GM19452 (cell line): ENCODE measurements around the gene ZNF423.

Source experiments
- ATAC-seq: cut with Tn5 transposase; IDR thresholded peaks from one replicate; pipeline ENCODE4 v1.9.1; 2021; ENCODE audit not compliant: unreplicated experiment

The ZNF423 gene

DNA sequence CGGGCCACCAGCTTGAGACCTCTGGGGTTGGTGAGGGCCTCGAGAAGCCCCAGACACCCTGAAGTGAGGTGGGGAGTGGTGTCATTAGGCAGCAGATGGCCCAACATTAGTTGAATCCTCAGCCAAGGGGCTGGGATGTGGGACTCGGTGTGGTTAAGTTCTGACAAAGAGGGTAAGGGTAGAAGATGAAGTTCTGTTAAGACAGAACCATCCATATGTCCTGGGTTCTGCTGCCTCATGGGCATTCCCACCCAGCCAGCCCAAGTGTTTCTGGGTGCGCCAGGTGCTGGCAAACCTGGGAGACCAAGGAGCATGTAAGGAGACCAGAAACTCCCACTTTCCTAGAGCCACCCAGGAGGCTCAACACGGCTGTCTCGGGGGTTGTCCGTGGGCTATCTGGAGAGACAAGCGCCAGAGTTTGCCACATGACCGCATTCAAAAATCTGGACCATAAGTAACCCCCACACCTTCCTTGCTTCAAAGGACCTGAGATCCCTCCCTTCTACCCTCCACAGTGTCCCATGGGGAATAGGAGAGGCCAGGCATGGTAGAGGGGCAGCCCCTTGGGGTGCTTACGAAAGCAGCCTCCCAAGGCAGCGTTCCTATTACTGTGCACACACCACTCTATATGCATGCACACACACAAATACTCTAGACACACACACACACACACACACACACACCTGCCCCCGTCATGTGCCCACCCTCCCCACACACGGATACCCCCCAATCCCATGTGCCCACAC lies 353.6 kb downstream of the ZNF423 start:
- ATAC-seq, result no peak

GRCh38 chr16:49499869-49500610 lies 355.9 kb downstream of the ZNF423 start:
- ATAC-seq, result no peak

GRCh38 chr16:49499414-49499785 lies 356.5 kb downstream of the ZNF423 start:
- ATAC-seq, result no peak

GRCh38 chr16:49498666-49499413 lies 357.1 kb downstream of the ZNF423 start:
- ATAC-seq, result no peak

DNA sequence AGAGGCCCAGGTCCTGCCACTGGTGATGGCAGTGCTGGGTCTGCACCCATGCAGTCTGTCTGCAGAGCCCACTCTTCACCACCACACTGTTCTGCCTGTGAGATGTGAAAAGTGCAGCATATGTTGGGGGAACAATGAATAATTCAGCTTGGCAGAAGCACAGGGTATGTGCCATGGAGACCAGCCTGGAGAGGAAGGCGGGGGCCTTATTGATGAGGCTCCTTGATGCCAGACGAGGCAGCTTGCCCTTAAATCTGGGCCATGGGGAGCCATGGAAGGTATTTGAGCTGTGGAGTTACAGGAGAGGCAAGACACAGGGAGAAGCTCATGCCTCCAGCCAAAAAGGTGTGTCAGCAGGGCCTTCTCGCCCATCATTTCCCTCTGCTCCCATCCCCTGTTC lies 357.6 kb downstream of the ZNF423 start:
- no peak for ATAC-seq

DNA sequence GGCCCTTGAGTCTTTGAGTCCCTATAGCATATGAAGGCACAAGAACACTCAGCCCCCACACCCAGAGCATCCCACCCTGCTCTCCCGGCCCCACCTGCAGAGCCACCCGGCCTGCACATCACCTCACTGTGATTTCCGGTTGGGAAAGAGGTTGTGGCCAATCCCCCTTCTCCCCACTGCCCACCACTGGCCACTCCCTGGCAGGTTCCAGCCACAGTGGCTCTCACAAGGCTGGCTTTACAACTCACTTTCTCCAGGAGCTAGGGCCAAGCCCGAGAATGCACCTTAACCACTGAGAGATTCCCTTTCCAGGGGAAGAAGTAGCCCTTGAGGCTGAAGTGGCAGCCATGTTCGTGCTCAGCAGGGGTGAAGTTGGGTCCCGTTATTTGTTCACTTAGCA lies 358.4 kb downstream of the ZNF423 start:
- no peak for ATAC-seq

GRCh38 chr16:49496656-49497055 lies 359.3 kb downstream of the ZNF423 start:
- ATAC-seq, result no peak

DNA sequence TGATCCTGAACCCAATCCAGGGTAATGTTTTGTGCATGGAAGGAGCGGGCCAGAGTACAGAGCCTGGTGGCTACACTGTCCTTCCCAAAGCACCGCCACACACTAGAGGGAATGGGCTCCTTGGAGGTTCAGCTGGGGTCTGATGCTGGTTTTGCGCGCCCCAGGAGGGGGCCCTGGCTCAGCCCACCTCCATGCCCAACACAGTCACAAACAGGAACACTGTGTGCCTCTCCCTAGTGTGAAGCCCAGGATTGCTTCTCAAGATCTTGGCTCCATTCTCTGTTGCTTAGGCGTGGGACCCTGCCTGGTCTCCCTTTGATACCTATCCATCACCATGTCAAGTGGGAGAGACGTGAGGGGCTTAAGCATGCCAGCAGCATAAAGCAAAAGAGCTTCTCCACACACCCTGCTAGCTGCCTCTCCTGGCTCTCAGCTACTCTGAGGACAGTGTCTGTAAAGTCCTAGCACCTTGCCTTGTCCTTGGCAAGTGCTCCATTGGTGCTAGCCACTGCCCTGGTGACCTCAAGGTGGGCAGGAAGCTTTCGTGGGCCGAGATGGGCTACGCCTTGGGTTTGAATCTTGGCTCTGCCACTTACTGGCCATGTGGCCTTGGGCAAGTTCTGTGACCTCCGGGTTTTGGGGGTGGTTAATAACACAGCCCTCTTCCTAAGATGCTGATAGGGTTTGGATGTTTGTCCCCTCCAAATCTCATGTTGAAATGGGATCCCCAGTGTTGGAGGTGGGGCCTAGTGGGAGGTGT lies 360.1 kb downstream of the ZNF423 start:
- no peak for ATAC-seq

DNA sequence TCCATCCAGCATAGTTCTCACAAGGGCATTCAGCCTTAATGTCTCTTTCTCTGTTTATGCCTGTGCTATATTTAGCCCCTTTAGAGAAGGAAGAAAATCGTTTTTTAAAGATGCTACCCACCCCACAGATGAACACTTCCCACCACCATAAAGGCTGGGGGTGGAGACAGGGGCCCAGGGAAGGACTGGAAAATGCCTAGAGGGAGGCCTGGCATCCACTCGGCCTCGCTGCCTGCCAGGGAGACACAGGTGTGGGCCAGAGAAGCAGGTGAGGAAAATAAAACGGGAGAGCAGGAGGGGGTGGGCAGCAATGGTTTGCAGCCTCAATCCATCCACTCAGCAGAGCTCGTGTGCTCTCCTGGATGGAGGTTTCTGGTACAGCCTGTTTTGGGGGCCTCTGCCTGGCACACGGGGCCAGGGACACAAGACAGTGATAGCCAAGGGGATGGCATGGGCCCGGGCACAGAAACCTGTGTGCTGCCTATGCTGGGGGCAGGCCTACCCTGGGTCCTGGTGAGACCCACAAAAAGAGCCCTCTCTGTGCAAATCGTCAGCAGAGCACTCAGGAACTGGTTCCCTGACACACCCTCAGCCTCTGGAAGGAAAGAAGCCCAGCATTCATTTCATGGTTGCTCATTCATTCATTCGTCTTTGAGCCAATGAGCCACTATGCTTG lies 360.9 kb downstream of the ZNF423 start:
- ATAC-seq, result no peak

DNA sequence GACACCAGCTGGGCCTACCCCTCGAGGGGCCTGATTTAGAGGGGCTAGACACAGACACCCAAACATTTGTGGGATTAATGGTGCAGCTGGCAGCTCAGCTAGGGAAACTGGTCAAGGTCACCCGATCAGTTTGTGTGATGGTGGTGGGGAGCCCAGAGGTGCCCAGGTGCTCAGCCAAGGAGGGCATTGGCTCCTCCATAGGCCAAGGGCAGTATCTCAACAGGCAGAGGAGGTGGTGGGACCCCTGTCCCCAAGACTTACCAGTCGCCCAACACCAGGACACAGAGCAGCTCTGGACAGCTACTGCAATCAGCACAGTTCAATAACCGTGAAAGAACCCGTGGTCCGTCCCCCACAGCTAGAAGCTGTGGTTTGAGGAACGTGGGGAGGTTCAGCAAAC lies 361.4 kb downstream of the ZNF423 start:
- ATAC-seq, result no peak

DNA sequence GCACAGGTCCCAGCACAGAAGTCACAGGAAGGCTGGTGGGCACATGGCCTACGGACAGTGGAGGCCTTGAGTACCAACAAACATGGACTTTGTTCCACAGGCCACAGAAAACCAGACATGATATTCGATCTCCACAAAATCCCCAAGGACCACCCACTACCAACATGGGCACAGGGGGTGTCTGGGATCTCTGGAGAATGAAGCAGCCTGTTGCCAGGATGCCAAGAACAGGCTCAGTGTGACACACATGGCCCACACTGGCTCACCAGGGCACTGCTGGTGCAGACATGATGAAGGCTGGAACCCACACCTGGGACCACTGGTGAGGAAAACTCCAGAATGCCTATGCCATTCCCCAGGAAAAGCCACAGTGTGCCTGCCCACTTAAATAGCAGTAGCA lies 362.1 kb downstream of the ZNF423 start:
- ATAC-seq, result no peak

- no peak for ATAC-seq
Measured at GRCh38 chr16:49492896-49493626, 362.9 kb downstream of the ZNF423 start.

DNA sequence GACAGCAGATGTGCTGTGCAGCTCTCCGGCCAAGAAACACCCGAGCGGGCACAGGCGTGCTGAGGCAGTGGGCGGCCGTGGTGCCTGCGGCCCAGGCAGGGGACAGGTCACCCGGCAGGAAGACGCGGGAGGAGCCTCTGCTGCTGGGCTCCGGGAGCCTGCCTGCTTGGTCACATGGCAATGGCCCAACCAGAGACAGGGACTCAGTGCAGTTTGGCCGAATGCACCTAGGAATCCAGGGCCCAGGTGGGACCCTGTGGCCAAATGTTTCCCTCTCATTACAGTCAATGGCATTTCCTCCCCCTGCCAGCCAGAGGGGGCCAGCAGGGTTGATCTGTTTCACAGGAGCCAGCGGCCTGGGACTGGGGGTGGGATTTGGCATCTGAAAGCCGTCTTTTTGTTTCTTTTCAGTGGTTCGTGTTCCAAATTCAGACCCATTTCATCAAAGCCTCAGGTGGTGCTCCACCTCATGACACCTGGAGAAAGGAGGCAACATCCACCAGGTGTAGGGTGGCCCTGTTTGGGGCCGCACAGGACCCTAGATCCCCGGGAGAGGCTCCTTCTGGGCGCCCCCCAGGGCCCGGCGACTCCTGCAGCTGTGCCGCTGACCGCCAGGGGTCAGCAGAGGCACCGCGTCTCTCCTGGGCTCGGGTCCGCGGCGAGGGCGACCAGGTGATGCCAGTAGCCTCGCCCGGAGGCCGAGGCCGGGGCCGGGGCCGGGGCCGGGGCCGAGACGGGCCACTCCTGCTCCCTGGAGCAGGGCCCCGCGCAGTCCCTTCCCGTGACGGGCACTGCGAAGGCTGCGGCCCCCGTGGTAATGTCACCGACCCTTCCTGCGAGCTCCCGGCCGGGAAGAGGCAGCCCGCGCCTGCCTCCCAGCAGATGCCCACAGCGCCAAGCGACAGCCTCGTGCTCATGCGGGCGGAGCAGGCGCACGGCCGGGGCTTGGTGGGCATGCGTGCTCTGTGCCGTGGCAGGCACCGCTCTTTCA lies 363.8 kb downstream of the ZNF423 start:
- no peak for ATAC-seq

GRCh38 chr16:49491106-49491670 lies 364.7 kb downstream of the ZNF423 start:
- ATAC-seq, result no peak

DNA sequence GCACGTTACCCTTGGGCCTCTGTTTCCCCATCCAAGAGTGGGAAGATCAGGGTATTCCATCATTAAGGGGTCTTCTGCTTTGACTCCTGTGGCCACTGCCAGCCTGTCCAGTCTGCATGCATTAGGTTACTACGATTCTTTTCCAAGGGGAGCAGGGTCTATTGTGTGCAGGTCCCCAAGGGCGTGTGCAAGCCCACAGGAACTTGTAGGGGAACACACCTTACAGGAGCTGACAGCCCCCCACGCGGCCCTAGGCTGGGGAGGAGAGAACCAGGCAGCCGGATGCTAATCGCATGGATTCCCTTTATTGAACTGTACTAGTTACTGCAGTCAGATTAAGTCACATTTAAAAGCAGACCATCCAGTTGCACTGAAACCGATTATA lies 365.6 kb downstream of the ZNF423 start:
- ATAC-seq, result no peak

- no peak for ATAC-seq
Measured at GRCh38 chr16:49489686-49490320, 366.1 kb downstream of the ZNF423 start.

- ATAC-seq, result no peak
Measured at GRCh38 chr16:49488740-49489525, 367.0 kb downstream of the ZNF423 start.
